Measurements from ENCODE around the gene TTYH3.
"Not testable (repeated sequence)": the region's sequence is repeated elsewhere in the genome, so short reads cannot be mapped to it uniquely, and the experiment has no call there.

TTYH3 gene

DNA sequence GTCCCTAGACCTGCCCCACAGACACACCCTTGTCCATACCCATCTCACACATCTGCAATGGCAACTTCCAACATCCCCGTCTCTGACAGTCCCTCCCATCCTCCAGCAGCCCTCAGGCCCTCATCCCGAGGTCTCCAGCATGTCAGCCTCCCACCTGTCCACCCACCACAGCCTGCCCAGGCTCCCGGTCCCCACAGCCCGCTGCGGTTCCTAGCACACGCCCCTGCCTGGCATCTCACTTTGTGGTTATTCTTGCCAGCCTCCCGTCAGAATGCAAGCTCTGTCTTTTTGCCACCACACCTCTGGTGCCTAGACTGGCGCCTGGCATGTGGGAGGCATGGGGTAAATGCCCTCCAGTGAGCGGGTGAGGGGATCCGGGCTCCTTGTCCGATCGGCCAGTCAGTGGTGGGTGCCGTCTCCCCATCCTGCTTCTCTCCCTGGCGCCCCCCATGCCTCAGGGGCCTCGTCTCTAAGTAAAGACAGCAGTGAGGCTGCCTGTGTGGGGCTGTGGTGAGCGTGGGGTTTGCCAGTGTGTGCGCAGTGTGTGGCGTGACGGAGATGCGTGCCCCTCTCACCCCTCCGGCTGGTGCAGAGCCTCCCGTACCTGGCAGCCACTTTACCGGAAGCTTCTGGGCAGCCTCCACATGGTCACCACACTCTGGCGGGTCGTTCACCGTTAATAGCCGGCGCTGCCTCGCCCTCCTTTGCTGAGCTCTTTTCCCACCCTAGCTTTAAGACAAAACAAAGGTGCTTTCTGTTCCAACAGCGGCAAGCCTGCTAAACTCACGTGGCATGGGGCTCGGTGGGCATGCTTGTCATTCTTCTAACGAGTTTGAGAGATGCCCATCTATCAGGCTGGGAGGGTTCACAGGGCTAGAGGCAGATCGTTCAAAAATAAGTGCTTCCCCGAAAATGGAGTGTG is 28.5 kb upstream of the TTYH3 start:
- DNase-seq, result no peak

GRCh38 chr7:2604608-2605174 is 27.1 kb upstream of the TTYH3 start:
- DNase-seq, result no peak

DNA sequence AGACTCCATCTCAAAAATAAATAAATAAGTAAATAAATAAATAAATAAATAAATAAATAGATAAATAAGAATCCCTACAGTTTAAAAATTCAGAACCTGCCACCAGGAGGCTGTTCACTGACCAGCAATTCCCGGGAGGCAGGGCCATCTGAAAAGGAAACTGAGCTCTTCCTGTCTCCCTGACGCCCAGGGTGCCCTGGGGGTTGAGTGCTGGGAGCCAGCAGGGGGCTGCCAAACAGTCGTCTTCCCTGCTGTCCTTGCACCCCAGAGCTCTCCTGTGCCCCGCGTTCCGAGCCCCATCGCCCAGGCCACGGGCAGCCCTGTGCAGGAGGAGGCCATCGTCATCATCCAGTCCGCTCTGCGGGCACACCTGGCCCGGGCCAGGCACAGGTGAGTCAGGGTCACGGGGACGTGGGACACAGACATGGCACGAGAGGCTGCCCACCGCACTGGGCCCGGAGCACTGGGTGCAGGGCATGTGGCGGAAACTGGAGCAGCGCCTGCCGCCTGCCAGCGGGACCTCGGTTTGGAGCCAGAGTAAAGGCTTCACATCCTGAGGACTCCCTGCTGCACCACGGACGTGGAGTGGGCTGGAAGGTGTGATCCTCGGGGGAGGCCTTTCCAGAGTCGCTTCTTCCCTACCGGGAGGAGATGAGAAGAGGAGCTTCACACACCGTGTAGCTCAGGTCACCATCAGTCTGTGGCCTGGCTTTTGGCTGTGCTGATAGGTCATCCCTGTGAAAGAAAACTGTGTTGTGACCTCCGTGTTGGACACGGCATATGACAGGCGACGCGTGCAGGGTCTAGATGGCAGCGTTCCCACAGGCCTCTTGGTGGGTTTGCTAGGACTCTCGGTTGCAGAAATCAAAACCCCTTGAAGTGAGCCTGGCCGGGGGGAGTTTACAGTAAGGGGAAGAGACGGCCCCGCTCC is 25.9 kb upstream of the TTYH3 start:
- DNase-seq, result no peak

DNA sequence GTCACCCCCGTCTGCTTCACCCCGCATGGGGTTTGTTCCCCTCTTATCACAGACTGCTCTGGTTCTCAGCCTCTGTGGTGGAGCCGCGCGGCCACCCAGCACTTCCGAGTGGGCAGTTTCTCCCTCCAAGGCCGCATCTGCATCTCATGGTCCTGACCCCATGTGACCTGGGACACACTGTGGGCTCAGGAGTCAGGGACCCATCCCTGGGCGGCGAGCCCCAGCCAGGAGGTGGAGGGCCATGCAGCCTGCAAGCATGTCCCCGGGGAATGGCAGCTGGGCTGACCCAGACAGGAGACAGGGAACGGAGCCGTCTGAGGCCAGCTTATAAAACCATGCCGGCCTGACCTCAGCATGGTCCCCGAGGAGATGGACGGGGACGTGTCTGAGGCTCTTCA is 25.2 kb upstream of the TTYH3 start:
- DNase-seq, result no peak

DNA sequence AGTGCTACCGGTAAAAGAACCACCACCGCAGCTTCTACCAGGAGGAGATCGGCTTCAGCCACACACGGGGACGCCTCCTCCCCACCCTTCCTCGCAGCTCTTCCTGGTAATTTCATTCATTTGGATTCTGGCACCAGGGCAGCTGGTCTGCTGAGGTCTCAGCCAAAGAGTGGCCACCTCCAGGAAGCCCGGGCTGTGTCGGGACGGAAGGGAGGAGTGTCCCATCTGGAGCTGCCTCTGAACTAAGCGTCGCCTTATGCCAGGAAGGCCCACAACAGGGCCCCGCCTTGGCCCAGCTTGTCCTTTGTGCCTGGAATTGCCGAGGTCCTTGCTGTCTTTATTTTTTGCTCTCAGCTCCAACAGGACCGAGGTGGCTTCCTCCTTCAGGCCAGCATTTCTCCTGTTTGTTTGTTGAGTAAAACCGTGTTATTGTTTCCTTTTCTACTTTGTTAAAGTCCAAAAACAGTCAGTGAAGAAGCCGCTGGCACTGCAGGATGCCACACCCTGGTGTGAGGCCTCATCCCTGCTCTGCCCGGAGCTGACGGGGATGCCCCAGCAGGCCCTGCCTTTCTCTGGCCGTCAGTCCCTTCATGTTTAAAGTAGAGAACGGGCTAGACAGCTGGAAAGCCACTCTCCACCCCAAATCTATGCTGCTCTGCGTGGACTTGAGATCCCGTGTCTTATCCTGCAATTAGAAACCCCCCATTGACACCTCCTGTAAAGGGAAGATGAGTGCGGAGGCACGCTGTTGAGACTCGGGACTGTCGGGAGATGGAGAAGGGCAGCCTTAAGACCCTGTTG is 24.5 kb upstream of the TTYH3 start:
- no peak for DNase-seq

DNA sequence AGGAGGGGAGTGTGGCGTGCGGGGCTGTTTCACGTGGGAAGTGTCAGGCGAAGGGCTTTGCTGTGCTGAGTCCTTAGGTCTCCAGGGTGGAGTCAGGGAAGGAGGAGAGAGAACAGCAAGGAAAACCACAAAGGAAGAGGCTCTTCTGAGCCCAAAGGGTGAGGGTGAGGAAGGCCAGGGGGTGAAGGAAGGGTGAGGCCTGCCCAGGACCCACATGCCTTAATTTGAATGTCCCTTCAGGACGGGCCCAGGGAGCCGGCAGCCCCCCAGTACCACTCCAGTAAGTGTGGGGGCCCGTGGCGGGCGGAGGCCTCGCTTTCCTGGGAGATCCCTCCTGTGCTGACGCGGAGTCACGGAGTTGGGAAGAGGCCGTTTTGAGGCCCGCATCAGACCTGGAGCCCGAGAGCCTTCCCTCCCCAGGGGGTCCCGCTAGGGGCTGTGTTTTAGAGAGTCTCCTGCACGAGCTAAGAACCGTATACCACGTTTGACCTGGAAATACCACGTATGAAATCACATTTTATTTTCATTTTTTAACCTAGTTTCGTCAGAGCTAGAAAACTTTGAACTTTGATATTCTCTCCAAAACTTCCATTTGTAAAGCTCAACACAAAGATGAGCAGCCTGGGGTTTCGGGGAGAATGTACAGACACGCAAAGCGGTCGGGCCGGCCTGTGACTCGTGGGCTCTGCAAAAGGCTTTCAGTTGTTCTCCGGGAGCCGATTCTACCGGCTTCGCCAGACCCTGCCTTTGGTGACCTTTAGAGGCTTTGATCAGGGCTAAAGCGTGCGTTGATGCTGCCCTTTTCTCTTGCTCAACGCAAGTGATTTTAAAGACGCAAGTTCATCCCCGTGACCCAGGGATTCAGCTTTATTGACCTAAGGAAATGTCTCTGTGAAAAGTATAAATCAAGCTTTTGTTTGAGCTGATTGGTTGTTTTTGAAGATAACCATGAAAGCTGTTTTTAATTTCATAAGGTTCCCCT is 23.6 kb upstream of the TTYH3 start:
- no peak for DNase-seq

DNA sequence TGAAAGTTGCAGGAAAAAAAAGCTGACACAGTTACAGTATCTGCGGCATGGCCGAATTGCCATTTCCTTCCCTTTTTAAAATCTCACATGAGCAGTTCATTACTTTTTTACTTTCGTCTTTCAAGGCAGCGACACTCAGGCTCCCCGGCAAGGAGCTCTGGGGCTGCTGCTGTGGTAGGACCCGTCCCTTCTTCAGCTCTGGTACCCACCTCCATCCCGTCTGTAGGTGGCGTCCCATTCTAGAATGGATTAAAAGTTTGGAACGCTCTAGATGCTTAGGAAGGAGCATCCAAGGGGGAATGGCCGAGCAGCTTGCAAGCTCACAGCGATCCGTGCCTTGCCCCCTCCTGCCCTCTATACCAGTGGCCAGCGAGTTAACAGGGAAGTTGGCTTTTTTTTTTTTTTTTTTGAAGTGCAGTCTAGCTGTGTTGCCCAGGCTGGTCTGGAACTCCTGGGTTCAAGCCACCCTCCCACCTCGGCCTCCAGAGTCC is 22.8 kb upstream of the TTYH3 start:
- DNase-seq, result peak; percentile 49

DNA sequence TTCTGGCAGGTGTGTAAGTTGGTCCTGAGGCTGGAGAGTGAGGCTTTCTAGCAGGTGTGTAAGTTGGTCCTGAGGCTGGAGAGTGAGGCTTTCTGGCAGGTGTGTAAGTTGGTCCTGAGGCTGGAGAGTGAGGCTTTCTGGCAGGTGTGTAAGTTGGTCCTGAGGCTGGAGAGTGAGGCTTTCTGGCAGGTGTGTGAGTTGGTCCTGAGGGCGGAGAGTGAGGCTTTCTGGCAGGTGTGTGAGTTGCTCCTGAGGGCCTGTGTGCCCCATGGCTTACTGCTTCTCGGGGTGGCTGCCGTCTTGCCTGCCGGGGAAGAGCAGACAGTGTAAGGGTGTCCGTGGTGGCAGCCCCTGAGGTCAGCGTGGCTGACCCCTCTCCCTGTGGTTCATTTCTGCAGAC is 22.1 kb upstream of the TTYH3 start:
- not testable (repeated sequence) for DNase-seq

DNA sequence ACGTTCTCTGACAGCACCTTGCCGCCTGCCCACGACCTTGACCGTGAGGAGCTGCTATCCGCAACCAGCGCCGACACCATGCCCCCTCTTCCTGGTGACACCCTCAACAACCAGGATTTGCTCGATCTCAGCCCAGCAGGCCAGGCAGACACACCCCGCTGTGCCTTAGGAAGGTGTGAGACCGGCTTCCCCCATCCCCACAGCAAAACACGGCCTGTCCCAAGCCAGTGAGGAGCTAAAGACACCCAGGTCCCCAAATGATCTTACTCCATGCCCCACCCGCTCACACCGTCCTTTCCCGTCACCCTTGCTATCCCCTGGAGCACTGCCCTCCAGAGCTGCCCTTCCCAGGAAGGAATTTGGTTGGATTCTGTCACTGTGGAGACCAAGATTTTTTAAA is 21.3 kb upstream of the TTYH3 start:
- no peak for DNase-seq

DNA sequence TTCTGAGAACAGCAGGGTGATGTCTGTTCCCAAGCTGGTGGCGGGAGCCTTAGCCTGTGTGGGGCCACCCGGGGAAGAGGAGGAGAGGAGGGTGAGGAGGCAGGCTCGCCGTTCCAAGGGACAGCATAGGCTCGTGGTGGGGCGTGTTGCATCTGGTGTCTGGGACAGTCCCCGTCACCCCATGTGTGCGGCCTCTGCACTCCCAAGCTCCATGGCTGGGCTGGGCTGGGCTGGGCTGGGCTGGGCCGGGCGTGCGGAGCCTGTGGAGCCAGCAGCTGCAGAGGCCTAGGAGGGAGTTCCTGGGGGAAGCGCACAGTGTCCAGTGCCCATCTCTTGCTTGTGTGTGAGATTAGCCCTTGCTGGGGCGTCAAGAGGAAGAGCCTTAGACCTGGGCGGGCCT is 20.9 kb upstream of the TTYH3 start:
- DNase-seq, result no peak

- no peak for DNase-seq
Observed at GRCh38 chr7:2611401-2611800, 20.4 kb upstream of the TTYH3 start.

DNA sequence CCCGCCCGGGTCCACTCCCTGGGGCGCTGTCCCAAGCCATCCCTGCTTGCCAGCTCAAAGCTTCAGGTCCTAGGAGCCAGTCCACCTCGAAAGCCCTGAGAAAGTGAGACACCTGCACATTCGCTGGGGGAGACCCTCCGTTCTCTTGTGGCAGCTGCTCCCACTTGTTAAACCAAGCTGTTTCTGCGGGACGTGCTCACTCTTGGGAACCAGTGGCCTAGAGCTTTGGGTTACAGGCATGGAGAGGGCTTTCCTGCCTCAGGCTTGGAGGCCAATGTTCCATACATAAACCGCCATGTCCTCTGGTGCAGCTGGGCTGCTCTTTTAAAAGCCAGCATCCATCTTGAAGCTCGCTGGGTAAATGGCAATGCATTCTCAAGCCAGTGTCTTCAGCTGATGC is 19.9 kb upstream of the TTYH3 start:
- DNase-seq, result no peak

DNA sequence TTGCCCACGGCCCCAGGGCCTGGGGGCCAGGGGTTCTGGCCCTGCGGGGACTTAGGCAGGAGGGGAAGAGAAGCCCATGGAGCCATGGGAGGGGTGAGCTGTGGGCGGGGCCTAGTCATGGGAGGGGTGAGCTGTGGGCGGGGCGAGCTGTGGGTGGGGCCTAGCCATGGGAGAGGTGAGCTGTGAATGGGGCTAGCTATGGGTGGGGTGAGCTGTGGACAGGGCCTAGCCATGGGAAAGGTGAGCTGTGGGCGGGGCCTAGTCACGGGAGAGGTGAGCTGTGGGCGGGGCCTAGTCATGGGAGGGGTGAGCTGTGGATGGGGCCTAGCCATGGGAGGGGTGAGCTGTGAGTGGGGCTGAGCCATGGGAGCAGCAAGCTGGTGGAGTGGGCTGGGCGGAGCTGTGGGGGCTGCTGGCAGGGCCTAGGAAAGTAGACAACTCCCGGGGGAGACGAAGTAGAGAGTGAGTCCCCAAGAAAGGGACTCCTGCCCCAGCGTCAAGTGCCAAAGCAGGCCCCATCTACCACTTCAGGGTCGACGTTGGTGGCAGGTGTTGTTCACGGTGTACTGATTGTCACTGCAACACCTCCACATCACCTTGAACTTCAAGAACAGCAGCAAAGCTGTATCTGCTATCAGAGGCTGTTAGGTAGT is 19.2 kb upstream of the TTYH3 start:
- DNase-seq, result no peak

- no peak for DNase-seq
Observed at GRCh38 chr7:2613098-2613930, 18.5 kb upstream of the TTYH3 start.

GRCh38 chr7:2613931-2614600 is 17.7 kb upstream of the TTYH3 start:
- no peak for DNase-seq

GRCh38 chr7:2614631-2615330 is 17.0 kb upstream of the TTYH3 start:
- DNase-seq, result no peak

GRCh38 chr7:2616387-2617324 is 15.1 kb upstream of the TTYH3 start:
- DNase-seq, result no peak

Data from fibroblast of skin of right quadriceps (primary cell).